ENCODE data around the gene U2AF2. TPM values are rescaled to one million over a fixed set of nuclear protein-coding genes. Genes with fewer than 3 reads are reported as not detected.

U2AF2 gene
- total RNA-seq, 4 donors from 2014 or later: 10.0 to 165 (median 58.1) TPM

DNA sequence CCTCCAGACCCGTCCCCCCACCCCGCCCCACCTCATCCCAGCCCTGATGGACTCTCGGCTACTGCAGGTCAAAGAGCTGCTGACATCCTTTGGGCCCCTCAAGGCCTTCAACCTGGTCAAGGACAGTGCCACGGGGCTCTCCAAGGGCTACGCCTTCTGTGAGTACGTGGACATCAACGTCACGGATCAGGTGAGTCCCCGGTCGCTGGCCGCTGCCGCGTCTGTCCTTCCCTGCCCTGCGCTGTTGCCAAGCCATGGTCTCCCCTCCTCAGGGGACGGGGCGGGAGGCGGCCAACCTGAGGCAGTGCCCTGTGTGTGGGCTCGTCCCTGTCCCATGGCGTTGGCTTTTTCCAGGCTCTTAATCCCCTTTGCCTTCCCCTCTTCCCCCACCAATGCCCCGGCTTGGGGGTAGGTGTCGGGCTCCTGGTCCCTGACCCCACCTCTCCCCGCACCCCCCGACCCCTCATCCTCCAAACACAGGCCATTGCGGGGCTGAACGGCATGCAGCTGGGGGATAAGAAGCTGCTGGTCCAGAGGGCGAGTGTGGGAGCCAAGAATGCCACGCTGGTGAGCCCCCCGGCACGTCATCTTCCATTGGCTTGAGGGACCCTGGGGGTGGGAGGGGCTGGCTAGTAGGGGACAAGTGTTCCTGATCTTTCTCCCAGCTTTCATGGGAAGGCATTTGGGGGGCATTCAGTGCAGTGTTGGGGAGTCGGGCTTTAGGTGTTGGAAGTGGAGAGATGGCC lies 13.9 kb downstream of the U2AF2 start:
- no peak for DNase-seq
- TF ChIP-seq POLR2A (IDR thresholded peaks at IDR 0.05): no peak
- TF ChIP-seq, protein P1, sequence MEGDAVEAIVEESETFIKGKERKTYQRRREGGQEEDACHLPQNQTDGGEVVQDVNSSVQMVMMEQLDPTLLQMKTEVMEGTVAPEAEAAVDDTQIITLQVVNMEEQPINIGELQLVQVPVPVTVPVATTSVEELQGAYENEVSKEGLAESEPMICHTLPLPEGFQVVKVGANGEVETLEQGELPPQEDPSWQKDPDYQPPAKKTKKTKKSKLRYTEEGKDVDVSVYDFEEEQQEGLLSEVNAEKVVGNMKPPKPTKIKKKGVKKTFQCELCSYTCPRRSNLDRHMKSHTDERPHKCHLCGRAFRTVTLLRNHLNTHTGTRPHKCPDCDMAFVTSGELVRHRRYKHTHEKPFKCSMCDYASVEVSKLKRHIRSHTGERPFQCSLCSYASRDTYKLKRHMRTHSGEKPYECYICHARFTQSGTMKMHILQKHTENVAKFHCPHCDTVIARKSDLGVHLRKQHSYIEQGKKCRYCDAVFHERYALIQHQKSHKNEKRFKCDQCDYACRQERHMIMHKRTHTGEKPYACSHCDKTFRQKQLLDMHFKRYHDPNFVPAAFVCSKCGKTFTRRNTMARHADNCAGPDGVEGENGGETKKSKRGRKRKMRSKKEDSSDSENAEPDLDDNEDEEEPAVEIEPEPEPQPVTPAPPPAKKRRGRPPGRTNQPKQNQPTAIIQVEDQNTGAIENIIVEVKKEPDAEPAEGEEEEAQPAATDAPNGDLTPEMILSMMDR (IDR thresholded peaks at IDR 0.05): no peak
- H3K27ac ChIP-seq: no peak overlapping the region
- H3K4me1 ChIP-seq: no peaks in the 10 kb centered on the region
- no peak overlapping the region for H3K4me3 ChIP-seq
- H3K27me3 ChIP-seq: no peaks in the 10 kb centered on the region
- intact Hi-C loops (cut with DNase I; ENCODE audit: low total_unique reads): no loop called here
- no peaks in the 10 kb centered on the region for H3K9me3 ChIP-seq
- no peaks in the 10 kb centered on the region for H3K36me3 ChIP-seq

DNA sequence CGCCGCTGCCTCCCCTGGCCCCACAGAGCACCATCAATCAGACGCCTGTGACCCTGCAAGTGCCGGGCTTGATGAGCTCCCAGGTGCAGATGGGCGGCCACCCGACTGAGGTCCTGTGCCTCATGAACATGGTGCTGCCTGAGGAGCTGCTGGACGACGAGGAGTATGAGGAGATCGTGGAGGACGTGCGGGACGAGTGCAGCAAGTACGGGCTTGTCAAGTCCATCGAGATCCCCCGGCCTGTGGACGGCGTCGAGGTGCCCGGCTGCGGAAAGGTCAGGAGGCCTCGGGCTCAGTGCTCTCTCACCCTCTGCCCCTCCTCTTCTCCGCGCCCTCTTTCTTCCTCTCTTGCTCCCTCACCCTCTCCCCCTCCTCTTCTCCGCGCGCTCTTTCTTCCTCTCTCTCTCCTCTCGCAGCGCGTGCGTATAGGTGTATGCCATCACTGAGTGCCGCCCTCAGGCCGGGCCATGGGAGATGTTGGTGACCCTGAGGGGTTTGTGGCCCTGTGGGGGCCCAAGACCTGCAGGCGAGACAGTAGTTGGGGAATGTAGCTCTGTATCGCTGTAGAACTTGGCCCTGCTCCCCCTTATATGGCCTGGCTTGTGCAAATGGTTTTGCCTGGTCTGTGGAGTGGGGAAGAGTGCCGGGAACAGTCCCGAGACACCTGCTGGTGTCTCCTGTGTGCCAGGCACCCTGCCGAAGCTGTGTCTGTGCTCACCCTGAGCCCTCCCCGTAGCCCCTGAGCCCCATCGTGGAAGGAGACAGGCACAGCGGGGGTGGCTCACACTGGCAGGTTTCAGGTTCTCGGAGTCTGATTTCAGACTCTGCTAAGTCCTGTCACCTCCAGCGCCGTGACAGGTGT lies 14.8 kb downstream of the U2AF2 start:
- H3K4me1 ChIP-seq: peaks cover 0 to 6% of the 10 kb centered on the region in 2 donors
- TF ChIP-seq, protein P1 (IDR thresholded peaks at IDR 0.05): no peak
- no peak for TF ChIP-seq POLR2A (IDR thresholded peaks at IDR 0.05)
- H3K36me3 ChIP-seq: no peaks in the 10 kb centered on the region
- DNase-seq: no peak
- no peaks in the 10 kb centered on the region for H3K9me3 ChIP-seq
- intact Hi-C loops (cut with DNase I; ENCODE audit: low total_unique reads): no loop called here
- H3K27me3 ChIP-seq: no peaks in the 10 kb centered on the region
- no peak overlapping the region for H3K27ac ChIP-seq
- H3K4me3 ChIP-seq: no peak overlapping the region

DNA sequence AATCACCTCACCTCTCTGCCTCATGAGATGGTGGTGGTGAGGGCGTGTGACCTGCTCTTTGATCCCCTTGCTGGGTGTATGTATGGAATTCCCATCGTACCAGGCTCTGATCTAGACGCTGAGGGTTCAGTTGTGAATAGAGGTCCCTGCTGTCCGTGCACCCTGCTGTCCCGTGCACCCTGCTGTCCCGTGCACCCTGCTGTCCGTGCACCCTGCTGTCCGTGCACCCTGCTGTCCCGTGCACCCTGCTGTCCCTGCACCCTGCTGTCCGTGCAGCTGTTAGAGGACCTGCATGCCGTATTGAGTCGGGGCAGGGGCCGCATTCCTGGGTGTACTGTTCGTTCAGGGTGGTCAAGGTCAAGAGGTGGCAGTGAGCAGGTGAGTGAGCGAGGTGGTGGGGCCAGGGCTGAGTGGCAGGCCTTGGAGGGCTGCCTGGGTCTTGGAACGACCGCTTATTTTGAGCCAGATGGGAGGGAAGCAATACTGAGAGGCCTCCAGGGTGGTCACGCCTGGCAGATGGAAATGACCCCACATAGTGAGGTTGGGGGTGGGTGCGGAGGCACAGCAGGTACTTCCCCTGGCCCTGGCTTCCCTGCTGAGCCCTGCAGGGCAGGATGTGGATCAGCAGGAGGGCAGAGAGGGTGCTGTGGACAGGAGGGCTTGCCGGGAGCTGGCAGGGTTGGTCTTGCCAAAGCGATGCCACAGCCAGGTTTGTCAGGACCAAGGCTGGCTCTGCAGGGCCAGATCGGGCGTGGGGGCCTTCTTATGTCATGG lies 15.6 kb downstream of the U2AF2 start:
- H3K27ac ChIP-seq: no peak overlapping the region
- no peaks in the 10 kb centered on the region for H3K36me3 ChIP-seq
- H3K4me1 ChIP-seq: peaks cover 0 to 7% of the 10 kb centered on the region in 2 donors
- intact Hi-C loops (cut with DNase I; ENCODE audit: low total_unique reads): no loop called here
- no peaks in the 10 kb centered on the region for H3K9me3 ChIP-seq
- DNase-seq: no peak
- TF ChIP-seq, protein P1 (IDR thresholded peaks at IDR 0.05): no peak
- no peak for TF ChIP-seq POLR2A (IDR thresholded peaks at IDR 0.05)
- H3K27me3 ChIP-seq: no peaks in the 10 kb centered on the region
- H3K4me3 ChIP-seq: no peak overlapping the region

DNA sequence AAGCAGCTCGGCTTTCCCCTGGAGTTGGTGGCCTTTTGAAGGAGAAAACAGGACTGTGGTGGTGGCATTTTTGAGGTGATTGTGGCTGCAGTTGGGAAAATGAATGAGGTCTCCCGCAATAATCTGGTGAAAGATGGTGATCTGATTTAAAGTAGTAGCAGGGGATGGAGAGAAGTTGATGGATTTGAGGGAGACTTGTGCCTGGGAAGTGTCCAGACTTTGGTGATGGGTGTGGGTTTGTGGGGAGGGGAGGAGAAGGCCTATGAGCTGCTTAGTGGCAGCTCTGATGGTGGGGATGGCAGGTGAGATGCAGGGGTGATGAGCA lies 16.2 kb downstream of the U2AF2 start:
- intact Hi-C loops (cut with DNase I; ENCODE audit: low total_unique reads): no loop called here
- no peak for DNase-seq
- TF ChIP-seq, protein P1 (IDR thresholded peaks at IDR 0.05): no peak
- TF ChIP-seq POLR2A (IDR thresholded peaks at IDR 0.05): no peak
- H3K4me1 ChIP-seq: peaks cover 0 to 7% of the 10 kb centered on the region in 2 donors
- no peak overlapping the region for H3K4me3 ChIP-seq
- H3K9me3 ChIP-seq: no peaks in the 10 kb centered on the region
- no peaks in the 10 kb centered on the region for H3K36me3 ChIP-seq
- H3K27me3 ChIP-seq: no peaks in the 10 kb centered on the region
- no peak overlapping the region for H3K27ac ChIP-seq

Measured in uterus (tissue), 4 donors.